WTC11 (cell line): ENCODE data around the gene OTC. TPM values are rescaled to one million over a fixed set of nuclear protein-coding genes. Genes with fewer than 3 reads are reported as not detected.

ENCODE experiments used
- ATAC-seq: fragments of 200-7000 bp; cut with Tn5 transposase; 2 replicates; pipeline ENCODE4 v1.10.0; 2021; ENCODE audit warnings: mild to moderate bottlenecking, moderate library complexity
- CTCF ChIA-PET: fragments of 300-600 bp; sonication (Branson Sonifier 250); formaldehyde crosslinking; loops from one replicate; lab custom pipeline; 2021; ENCODE audit warnings: antibody characterized with exemption; lab: Charles Lee
- POLR2A ChIA-PET: fragments of 350-600 bp; sonication (Branson Sonifier 250); formaldehyde crosslinking; loops from one replicate; lab custom pipeline; 2021; ENCODE audit warnings: antibody characterized with exemption; lab: Charles Lee
- DNase-seq: peaks from one replicate; pipeline ENCODE4 v3.0.0; 2021; ENCODE audit warnings: low spot score
- H3K27ac Mint-ChIP-seq: 2 replicates; pipeline ENCODE4 v1.8.0; 2021; ENCODE audit warnings: mixed read lengths
- H3K27me3 Mint-ChIP-seq: 2 replicates; pipeline ENCODE4 v1.8.0; 2021; ENCODE audit warnings: low read depth, mild to moderate bottlenecking, moderate library complexity, mixed read lengths
- H3K36me3 Mint-ChIP-seq: 2 replicates; pipeline ENCODE4 v1.8.0; 2021; ENCODE audit warnings: mixed read lengths
- H3K4me1 Mint-ChIP-seq: 2 replicates; pipeline ENCODE4 v1.8.0; 2022; ENCODE audit warnings: mixed read lengths
- H3K4me3 Mint-ChIP-seq: 2 replicates; pipeline ENCODE4 v1.8.0; 2021; ENCODE audit warnings: mild to moderate bottlenecking, moderate library complexity, mixed read lengths
- H3K9me3 Mint-ChIP-seq: 2 replicates; pipeline ENCODE4 v1.8.0; 2021; ENCODE audit warnings: mixed read lengths
- CREB1 ChIP-seq: sonication (generic); formaldehyde crosslinking; IDR thresholded peaks from 2 replicates; pipeline ENCODE4 v1.8.0; 2023; ENCODE audit warnings: mild to moderate bottlenecking, missing genetic modification reagents
- GABPB1 ChIP-seq: sonication (generic); formaldehyde crosslinking; IDR thresholded peaks from 2 replicates; pipeline ENCODE4 v1.8.1; 2023; ENCODE audit warnings: mild to moderate bottlenecking, missing genetic modification reagents
- KAT7 ChIP-seq: sonication (generic); formaldehyde crosslinking; IDR thresholded peaks from 2 replicates; pipeline ENCODE4 v1.8.1; 2023; ENCODE audit warnings: missing genetic modification reagents, mild to moderate bottlenecking, borderline replicate concordance
- NFYB ChIP-seq: sonication (generic); formaldehyde crosslinking; conservative IDR thresholded peaks from 2 replicates; pipeline ENCODE4 v1.8.0; 2022; ENCODE audit warnings: low read depth, missing genetic modification reagents
- NR3C1 ChIP-seq: sonication (generic); formaldehyde crosslinking; conservative IDR thresholded peaks from 2 replicates; pipeline ENCODE4 v1.8.1; 2023; ENCODE audit warnings: low read depth, mild to moderate bottlenecking, missing genetic modification reagents
- RORB ChIP-seq: fragments of 250-450 bp; sonication (Bioruptor Pico); IDR thresholded peaks from 2 replicates; pipeline ENCODE4 v1.9.0; 2021; ENCODE audit warnings: mild to moderate bottlenecking
- SMAD4 ChIP-seq: sonication (generic); formaldehyde crosslinking; IDR thresholded peaks from 2 replicates; pipeline ENCODE4 v1.8.0; 2022; ENCODE audit warnings: mild to moderate bottlenecking, missing genetic modification reagents
- ZBTB21 ChIP-seq: sonication (generic); formaldehyde crosslinking; IDR thresholded peaks from 2 replicates; pipeline ENCODE4 v1.8.1; 2023; ENCODE audit warnings: mild to moderate bottlenecking, missing genetic modification reagents, borderline replicate concordance
- ZNF232 ChIP-seq: sonication (generic); formaldehyde crosslinking; IDR thresholded peaks from 2 replicates; pipeline ENCODE4 v1.8.0; 2022; ENCODE audit warnings: mild to moderate bottlenecking, missing genetic modification reagents
- total RNA-seq: library from RNA; stranded (reverse); gene quantifications from 3 replicates; pipeline ENCODE4 v1.2.3, GENCODE V29; 2021
- TF ChIP-seq, protein P1 (sequence below): fragments of 250-450 bp; sonication (Bioruptor Pico); IDR thresholded peaks from 2 replicates; pipeline ENCODE4 v1.9.0; 2021; ENCODE audit warnings: mild to moderate bottlenecking, borderline replicate concordance
- TF ChIP-seq, protein P2 (sequence below): fragments of 250-450 bp; sonication (Bioruptor Pico); conservative IDR thresholded peaks from 2 replicates; pipeline ENCODE4 v1.9.0; 2021; ENCODE audit warnings: mild to moderate bottlenecking
- TF ChIP-seq, protein P3 (sequence below): sonication (generic); formaldehyde crosslinking; IDR thresholded peaks from 2 replicates; pipeline ENCODE4 v1.8.1; 2022; ENCODE audit warnings: low read depth, mild to moderate bottlenecking, moderate library complexity, missing genetic modification reagents, borderline replicate concordance
- TF ChIP-seq, protein P4 (sequence below): sonication (generic); formaldehyde crosslinking; IDR thresholded peaks from 2 replicates; pipeline ENCODE4 v1.8.1; 2023; ENCODE audit warnings: mild to moderate bottlenecking, missing genetic modification reagents, moderate library complexity
- TF ChIP-seq, protein P5 (sequence below): sonication (generic); formaldehyde crosslinking; IDR thresholded peaks from 2 replicates; pipeline ENCODE4 v1.8.0; 2022; ENCODE audit warnings: mild to moderate bottlenecking, missing genetic modification reagents
- TF ChIP-seq, protein P6 (sequence below): sonication (generic); formaldehyde crosslinking; IDR thresholded peaks from 2 replicates; pipeline ENCODE4 v1.8.1; 2023; ENCODE audit warnings: mild to moderate bottlenecking, missing genetic modification reagents

The OTC gene
- total RNA-seq, 1 experiment from 2014 or later = not detected

DNA sequence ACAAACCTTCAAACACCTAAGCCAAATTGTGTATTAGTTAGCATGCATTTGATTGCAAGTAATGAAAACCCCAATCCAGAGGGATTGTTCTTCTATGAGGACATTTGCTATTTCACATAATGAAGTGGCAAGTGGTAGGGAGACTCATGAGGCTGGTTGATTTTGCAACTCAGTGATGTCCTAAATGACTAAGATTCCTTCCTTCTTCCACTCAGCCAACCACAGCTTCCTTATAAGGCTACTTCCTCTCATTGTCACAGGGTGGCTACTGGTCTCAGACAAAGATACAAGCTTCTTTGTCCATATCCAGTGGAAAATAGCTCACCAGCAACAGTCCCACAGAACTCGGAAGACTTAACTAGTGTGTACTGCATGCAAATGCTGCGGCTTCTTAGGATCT lies 5.3 kb upstream of the OTC start (continued):
- TF ChIP-seq, protein P1, sequence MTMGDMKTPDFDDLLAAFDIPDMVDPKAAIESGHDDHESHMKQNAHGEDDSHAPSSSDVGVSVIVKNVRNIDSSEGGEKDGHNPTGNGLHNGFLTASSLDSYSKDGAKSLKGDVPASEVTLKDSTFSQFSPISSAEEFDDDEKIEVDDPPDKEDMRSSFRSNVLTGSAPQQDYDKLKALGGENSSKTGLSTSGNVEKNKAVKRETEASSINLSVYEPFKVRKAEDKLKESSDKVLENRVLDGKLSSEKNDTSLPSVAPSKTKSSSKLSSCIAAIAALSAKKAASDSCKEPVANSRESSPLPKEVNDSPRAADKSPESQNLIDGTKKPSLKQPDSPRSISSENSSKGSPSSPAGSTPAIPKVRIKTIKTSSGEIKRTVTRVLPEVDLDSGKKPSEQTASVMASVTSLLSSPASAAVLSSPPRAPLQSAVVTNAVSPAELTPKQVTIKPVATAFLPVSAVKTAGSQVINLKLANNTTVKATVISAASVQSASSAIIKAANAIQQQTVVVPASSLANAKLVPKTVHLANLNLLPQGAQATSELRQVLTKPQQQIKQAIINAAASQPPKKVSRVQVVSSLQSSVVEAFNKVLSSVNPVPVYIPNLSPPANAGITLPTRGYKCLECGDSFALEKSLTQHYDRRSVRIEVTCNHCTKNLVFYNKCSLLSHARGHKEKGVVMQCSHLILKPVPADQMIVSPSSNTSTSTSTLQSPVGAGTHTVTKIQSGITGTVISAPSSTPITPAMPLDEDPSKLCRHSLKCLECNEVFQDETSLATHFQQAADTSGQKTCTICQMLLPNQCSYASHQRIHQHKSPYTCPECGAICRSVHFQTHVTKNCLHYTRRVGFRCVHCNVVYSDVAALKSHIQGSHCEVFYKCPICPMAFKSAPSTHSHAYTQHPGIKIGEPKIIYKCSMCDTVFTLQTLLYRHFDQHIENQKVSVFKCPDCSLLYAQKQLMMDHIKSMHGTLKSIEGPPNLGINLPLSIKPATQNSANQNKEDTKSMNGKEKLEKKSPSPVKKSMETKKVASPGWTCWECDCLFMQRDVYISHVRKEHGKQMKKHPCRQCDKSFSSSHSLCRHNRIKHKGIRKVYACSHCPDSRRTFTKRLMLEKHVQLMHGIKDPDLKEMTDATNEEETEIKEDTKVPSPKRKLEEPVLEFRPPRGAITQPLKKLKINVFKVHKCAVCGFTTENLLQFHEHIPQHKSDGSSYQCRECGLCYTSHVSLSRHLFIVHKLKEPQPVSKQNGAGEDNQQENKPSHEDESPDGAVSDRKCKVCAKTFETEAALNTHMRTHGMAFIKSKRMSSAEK (CRISPR knock-in tag) = no peak
- no peak for TF ChIP-seq KAT7 (CRISPR knock-in tag)
- TF ChIP-seq NFYB (CRISPR knock-in tag) = no peak

DNA sequence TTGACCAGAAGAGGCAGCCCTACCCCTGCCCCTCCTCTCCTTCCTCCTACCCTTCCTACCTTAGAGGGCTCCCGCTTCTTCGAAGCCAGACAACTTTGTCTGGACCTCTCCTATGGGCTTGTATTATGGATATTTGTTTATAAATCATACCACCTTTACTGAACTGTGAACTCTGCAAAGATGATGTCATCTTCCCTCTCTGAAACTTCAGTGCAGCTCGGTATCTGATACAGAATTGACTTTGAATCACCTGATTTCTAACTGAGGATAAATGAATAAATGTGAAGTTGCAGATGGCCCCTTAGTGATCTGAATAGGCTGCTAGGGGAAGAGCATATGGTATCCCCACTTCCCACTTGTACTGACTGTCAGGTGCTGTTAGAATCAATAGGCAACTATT lies 1.1 kb upstream of the OTC start:
- Mint-ChIP-seq H3K36me3 (no peaks in the 10 kb centered on the region), H3K9me3 (no peaks in the 10 kb centered on the region), H3K4me3 (no peak overlapping the region), H3K4me1 (no peaks in the 10 kb centered on the region; the same call in 1 of the 2 replicates), H3K27me3 (no peaks in the 10 kb centered on the region), H3K27ac (no peak overlapping the region)
- TF ChIP-seq, protein P2, sequence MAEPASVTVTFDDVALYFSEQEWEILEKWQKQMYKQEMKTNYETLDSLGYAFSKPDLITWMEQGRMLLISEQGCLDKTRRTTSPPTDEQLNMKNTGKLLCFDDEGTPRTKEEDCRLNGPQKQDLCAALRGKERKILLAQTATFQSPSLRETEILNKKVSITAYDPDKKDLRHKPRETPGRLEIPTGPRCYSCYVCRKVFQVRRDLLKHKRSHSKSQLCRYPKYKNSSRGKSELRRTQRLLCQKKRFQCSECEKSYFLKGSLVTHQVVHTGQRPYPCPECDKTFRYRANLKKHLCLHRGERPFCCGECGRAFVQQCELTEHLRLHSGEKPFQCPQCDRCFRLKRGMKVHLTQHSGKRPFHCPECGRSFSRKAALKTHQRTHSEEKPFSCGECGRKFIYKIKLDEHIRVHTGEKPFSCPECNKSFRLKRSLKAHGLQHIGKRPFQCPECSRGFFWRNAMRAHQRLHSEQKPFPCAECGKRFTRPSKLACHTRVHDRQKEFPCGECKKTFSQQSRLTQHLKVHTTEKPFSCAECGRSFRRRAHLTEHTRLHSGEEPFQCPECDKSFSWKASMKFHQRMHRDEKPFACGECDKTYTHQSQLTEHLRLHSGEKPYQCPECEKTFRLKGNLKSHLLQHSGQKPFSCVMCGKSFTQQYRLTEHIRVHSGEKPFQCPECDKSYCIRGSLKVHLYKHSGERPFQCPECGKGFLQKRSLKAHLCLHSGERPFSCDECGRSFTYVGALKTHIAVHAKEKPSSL (CRISPR knock-in tag) = no peak
- TF ChIP-seq, protein P3, sequence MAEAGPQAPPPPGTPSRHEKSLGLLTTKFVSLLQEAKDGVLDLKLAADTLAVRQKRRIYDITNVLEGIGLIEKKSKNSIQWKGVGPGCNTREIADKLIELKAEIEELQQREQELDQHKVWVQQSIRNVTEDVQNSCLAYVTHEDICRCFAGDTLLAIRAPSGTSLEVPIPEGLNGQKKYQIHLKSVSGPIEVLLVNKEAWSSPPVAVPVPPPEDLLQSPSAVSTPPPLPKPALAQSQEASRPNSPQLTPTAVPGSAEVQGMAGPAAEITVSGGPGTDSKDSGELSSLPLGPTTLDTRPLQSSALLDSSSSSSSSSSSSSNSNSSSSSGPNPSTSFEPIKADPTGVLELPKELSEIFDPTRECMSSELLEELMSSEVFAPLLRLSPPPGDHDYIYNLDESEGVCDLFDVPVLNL (CRISPR knock-in tag) = no peak
- TF ChIP-seq ZBTB21 (CRISPR knock-in tag) (no peak), SMAD4 (no peak)
- CTCF ChIA-PET = no interaction called here
- no peak for ATAC-seq
- no peak for DNase-seq
- POLR2A ChIA-PET = no interaction called here

DNA sequence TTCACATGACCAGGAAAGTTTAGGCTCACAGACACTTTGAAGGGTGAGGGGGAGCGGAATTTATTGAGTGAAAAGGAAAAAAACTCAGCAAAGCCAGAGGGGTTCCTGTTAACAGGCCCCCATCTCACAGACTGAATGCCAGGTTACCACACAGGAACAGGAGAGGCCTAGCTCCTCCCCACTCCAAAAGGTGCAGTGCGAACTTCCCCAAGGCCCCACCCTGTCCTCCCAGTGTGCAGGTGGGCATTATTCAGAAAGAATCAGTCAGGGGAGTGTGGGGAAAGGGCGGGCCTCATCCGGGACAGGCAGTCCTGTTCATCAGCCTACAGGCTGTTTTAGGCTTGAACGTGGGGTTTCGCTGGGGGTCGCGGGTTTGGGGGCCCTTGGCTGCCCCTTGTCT lies 4.0 kb downstream of the OTC start:
- Mint-ChIP-seq H3K4me3 (no peak overlapping the region), H3K9me3 (no peaks in the 10 kb centered on the region), H3K27me3 (no peaks in the 10 kb centered on the region), H3K27ac (no peak overlapping the region), H3K36me3 (no peaks in the 10 kb centered on the region), H3K4me1 (no peaks in the 10 kb centered on the region)
- CTCF ChIA-PET = no interaction called here
- POLR2A ChIA-PET = no interaction called here
- DNase-seq = no peak
- ATAC-seq = no peak
- TF ChIP-seq, protein P4, sequence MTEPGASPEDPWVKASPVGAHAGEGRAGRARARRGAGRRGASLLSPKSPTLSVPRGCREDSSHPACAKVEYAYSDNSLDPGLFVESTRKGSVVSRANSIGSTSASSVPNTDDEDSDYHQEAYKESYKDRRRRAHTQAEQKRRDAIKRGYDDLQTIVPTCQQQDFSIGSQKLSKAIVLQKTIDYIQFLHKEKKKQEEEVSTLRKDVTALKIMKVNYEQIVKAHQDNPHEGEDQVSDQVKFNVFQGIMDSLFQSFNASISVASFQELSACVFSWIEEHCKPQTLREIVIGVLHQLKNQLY (CRISPR knock-in tag) = no peak
- TF ChIP-seq RORB = no peak
- TF ChIP-seq, protein P5, sequence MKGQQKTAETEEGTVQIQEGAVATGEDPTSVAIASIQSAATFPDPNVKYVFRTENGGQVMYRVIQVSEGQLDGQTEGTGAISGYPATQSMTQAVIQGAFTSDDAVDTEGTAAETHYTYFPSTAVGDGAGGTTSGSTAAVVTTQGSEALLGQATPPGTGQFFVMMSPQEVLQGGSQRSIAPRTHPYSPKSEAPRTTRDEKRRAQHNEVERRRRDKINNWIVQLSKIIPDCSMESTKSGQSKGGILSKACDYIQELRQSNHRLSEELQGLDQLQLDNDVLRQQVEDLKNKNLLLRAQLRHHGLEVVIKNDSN = no peak
- TF ChIP-seq NR3C1 (CRISPR knock-in tag) = no peak
- TF ChIP-seq, protein P6, sequence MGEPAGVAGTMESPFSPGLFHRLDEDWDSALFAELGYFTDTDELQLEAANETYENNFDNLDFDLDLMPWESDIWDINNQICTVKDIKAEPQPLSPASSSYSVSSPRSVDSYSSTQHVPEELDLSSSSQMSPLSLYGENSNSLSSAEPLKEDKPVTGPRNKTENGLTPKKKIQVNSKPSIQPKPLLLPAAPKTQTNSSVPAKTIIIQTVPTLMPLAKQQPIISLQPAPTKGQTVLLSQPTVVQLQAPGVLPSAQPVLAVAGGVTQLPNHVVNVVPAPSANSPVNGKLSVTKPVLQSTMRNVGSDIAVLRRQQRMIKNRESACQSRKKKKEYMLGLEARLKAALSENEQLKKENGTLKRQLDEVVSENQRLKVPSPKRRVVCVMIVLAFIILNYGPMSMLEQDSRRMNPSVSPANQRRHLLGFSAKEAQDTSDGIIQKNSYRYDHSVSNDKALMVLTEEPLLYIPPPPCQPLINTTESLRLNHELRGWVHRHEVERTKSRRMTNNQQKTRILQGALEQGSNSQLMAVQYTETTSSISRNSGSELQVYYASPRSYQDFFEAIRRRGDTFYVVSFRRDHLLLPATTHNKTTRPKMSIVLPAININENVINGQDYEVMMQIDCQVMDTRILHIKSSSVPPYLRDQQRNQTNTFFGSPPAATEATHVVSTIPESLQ (CRISPR knock-in tag) = no peak
- TF ChIP-seq, protein P3 (CRISPR knock-in tag) = no peak
- TF ChIP-seq GABPB1 (CRISPR knock-in tag) = no peak
- TF ChIP-seq, protein P1 (CRISPR knock-in tag) = no peak
- TF ChIP-seq ZNF232 (CRISPR knock-in tag) = no peak
- no peak for TF ChIP-seq CREB1 (CRISPR knock-in tag)
